ENCODE measurements around the gene HOXB6. TPM values are rescaled to one million over a fixed set of nuclear protein-coding genes. Genes with fewer than 3 reads are reported as not detected.

Gene HOXB6
- polyA plus RNA-seq, 4 donors = 81.5 to 108 (median 90.6) TPM

DNA sequence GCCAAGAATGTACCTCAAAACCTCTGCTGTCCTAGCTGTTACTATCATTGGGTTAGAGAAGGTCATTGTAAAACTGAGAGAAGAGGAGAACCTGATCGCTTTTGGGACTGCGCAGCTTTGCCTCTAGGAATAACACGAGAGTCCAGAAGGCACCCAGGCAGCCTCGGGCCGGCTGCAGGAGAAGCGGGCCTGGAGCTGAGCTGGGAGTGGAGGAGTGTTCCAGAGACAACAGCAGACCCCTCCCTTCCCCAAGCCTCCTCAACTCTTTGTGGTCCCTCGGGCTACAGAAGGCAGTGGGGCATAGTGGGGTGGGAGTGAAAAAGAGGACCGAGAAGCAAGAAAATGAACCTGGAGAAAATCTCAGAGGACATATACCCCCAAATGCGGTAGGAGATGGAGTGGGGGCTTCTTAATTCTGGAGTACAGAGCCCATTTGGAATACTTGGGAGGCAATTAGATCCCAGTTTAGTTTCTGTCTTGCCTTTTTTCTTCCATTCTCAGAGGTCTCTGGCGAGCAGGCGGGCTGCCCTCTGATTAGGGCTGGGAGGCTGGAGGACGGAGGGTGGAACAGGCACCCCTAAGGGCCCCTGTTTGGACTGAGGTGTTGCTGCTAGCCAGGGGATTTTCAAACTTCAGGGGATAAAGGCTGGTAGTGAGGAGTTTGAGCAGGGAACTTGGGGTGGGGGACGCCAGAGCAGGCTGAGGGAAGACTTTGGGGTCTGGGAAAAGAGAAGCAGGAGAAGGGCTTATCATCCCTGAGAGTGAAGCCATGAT is 46.5 kb downstream of the HOXB6 start:
- no peak for DNase-seq (ENCODE audit: low read depth in 4 of 4, low spot score in 3 of 4)

GRCh38 chr17:48556576-48557401 is 48.0 kb downstream of the HOXB6 start:
- no peak for DNase-seq (ENCODE audit: low read depth in 4 of 4, low spot score in 3 of 4)

- no peak for DNase-seq (ENCODE audit: low read depth in 4 of 4, low spot score in 3 of 4)
These were observed 48.6 kb downstream of the HOXB6 start for GRCh38 chr17:48556229-48556575.

- peak in 3 of 4 donors; percentile 88 to 95 (median 92) for DNase-seq (ENCODE audit: low read depth in 4 of 4, low spot score in 3 of 4)
These were observed 49.2 kb downstream of the HOXB6 start for GRCh38 chr17:48555258-48556228.

DNA sequence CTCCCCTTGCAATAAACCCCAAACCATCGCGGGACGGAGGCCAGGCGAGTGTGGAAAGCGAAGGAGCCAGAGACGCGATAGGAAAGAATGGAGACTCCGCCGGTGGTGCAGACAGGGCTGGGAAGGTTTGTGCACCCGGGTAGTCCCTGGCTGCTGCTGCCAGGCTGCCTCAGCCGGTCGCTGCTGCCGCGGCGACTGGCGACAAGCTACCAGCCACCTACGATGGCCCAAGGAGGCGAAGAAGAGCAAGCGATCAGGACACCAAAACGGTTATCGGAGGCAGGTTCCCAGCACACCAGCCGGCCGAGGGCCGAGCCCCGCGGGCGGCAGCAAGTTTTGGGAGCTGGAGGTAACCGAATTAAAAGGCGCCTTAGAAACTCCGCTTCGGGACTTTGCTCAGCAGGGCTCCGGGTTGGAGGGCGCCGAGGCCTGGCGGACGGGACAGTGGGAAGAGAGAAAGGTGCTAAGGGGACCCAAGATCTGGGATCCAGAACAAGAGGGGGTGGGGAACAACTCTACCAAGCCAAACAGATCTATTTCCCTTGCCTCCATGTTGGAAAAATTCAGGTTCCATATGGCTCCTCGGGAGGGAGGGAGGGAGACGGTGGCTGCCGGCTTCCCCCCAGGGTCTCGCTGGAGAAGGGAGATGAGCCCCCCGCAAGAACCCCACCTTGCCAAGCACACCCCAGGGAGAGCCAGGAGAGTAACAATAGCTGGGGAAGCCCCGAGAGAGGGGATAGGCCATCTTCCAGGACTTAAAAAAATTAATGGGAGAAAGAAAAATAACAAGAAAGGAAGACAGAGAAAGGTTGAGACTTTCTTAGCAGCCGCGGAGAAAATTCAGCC is 50.2 kb downstream of the HOXB6 start:
- DNase-seq (ENCODE audit: low read depth in 4 of 4, low spot score in 3 of 4) = no peak

GRCh38 chr17:48553826-48554225 is 51.0 kb downstream of the HOXB6 start:
- no peak for DNase-seq (ENCODE audit: low read depth in 4 of 4, low spot score in 3 of 4)

DNA sequence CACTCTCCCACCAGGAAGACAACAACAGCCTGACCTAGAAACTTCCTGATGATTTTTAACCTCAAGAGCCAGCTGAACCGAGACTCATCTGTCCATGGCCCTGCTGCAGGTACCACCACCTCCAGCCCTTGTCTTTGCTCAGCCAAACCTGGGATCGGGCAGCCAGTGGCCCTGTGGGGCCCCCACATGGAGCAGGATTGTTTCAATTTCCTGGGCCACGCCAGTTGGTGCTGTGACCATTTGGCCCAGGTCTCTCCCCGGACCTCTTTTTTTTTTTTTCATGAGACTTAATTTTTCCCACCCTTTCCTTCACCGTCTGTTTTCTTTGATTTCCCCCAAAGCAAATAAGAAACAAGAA is 51.6 kb downstream of the HOXB6 start:
- DNase-seq (ENCODE audit: low read depth in 4 of 4, low spot score in 3 of 4) = no peak

DNA sequence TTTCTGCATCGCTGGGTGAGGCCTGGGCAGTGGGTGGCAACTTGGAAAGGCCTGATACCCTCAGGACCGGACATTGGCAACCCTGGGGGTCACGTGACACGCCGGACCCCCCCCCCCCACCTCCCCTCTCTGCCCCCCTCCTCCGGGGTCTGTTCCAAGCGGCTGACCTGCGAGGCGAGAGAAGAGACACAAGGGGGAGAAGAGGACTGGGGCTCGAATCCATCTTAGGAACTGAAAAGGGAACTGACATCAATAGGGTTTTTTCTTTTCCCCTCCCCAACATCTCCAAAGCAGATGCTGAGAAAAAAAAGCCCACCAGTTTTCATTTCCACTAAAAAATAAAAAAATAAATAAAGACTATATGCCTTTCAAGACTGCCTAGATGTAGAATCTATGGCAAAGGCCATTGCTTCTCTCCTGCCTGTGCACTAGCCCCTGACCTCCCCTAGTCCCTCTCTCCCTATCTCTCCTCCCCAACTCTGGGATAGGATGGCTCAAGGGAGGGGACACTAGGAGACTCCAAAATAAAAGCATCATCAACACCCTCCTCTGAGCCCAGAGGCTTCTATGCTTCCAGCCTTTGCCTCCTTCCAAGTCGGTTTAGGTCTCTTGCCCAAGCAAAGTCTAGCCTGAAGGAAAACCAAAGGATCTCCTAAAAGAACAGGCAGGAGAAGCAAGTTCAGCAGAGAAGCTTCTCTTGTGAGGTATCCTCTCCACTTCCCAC is 52.2 kb downstream of the HOXB6 start:
- DNase-seq (ENCODE audit: low read depth in 4 of 4, low spot score in 3 of 4) = no peak

DNA sequence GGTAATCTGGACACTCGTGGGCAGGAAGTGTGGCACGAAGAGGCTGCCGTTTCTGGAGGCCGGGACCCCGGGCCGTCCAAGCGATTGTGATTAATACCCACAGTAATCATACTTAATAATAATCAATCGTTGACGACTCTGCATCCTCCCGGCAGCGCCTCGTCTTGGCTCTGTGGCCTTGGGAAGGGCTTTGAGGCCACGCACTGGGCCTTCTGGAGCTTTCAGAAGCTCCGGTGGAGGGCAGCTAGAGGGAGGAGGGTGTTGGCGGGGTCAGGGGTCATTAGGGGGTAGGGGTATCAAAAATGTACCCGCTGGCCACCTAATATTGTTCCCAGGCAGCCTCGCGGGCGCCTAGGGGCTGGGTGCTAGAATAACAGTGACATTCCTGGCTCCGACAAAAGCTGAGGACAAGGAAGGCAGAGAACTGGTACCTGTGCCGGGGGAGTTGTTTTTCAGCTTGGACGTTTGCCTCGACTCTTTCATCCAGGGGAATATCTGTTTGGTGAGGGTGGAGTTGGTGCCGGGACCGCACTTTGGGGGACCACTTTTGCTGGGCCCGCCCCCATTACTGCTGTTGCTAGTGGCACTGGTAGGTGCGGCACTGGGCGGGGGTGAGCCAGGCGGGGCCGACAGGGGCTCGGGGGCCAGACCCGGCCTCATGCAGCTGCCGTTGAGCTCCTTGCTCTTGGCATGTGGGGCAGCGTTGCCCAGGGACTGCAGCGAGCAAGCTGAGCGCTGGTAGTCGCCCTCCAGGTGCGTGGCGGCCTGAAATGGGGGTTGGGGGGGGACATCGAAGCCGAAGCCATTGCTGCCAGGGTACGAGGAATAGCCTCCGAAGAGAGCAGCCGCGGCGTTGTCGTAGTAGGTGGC is 53.0 kb downstream of the HOXB6 start:
- DNase-seq (ENCODE audit: low read depth in 4 of 4, low spot score in 3 of 4) = no peak

GRCh38 chr17:48551214-48551555 is 53.6 kb downstream of the HOXB6 start:
- DNase-seq (ENCODE audit: low read depth in 4 of 4, low spot score in 3 of 4) = no peak

GRCh38 chr17:48550502-48551213 is 54.1 kb downstream of the HOXB6 start:
- no peak for DNase-seq (ENCODE audit: low read depth in 4 of 4, low spot score in 3 of 4)

DNA sequence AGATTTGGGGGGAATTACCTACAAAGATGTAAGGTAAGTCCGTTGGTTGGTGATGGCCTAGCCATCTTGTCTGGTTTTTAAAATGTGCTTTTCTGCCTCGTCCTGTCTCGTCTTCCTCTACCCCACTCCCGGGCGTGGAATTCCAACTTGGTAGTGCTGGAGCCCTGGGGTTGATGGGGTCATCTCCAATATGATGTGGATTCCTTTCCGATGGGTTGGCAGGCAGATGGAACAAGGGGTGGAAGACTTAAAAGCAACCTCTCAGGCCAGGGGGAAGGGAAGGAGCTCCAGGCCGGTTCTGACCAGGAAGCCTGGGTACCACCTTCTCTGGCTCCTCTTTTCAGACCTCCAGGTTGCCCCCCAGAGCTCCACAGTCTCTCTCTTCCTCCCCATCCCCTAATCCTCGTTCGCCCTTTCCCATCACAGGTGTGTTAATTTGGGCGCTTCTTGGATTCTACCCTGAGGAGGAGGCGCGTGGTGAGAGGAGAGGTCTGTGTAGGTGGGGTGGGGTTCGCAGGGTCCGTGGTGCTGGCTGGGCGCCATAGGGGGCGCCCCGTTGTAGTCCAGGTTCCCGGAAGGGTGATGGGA is 54.8 kb downstream of the HOXB6 start:
- DNase-seq (ENCODE audit: low read depth in 4 of 4, low spot score in 3 of 4) = no peak

GRCh38 chr17:48549281-48549630 is 55.5 kb downstream of the HOXB6 start:
- no peak for DNase-seq (ENCODE audit: low read depth in 4 of 4, low spot score in 3 of 4)

DNA sequence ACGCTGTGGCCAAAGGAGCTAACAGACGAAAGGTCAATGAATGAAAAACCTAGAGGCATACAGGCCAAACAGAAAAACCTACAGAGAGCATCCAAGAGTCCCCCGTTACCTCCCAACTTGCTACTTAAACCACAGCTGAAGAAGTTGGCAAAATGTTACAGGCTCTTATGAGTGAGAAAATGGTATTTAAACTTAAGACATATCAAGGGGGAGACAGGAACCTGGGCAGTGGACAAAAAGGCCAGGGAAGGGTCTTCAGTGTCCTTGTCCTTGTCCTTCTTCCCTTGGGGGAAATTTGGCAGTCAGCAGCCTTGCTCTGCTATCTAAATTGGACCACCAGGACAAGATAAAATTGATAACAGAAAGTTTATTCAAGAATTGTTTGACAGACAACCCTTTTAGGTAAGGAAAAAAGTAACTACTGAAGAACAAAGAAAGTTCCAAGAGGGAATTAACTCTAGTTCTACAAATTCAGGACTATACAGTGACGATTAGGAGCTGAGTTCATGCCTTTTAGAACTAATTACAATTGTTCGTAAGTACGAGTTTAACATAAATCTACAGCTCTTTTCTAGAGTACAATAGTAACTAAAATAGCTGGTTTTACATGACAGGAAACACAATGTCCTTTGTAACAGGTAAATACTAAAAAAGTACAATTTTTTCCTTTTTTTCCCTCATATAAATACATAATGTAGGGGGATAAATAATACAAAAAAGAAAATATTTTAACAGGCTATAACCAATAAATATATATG is 56.1 kb downstream of the HOXB6 start:
- no peak for DNase-seq (ENCODE audit: low read depth in 4 of 4, low spot score in 3 of 4)

- no peak for DNase-seq (ENCODE audit: low read depth in 4 of 4, low spot score in 3 of 4)
These were observed 56.8 kb downstream of the HOXB6 start for GRCh38 chr17:48547808-48548522.

All from right renal pelvis (tissue), 4 donors.